B cell (primary cell): ENCODE measurements around the gene FAAP24. TPM values are rescaled to one million over a fixed set of nuclear protein-coding genes. Genes with fewer than 3 reads are reported as not detected.

ENCODE experiments used
- ATAC-seq: fragments of 200-7000 bp; cut with Tn5 transposase; one replicate; pipeline ENCODE4 v1.10.0; 2021; ENCODE audit warnings: low read depth, mild to moderate bottlenecking, moderate number of reproducible peaks, moderate library complexity
- CTCF ChIA-PET: fragments of 350-600 bp; sonication (Branson Sonifier 250); formaldehyde crosslinking; loops from one replicate; lab custom pipeline; 2021; ENCODE audit warnings: antibody characterized with exemption, inconsistent platforms; lab: Charles Lee
- POLR2A ChIA-PET: fragments of 350-600 bp; sonication (Branson Sonifier 250); formaldehyde crosslinking; loops from one replicate; lab custom pipeline; 2021; ENCODE audit warnings: antibody characterized with exemption; lab: Charles Lee
- DNase-seq: peaks from one replicate; pipeline ENCODE4 v3.0.0; 2013
- H2AFZ ChIP-seq: 2 replicates; pipeline ENCODE4 v1.6.1; 2012; ENCODE audit warnings: mild to moderate bottlenecking, low read depth, low read length; ENCODE audit not compliant: insufficient read depth, poor library complexity, severe bottlenecking
- H3K27ac ChIP-seq, 2 donors: 1 replicate in 1 of 2; 2 replicates in 1 of 2; pipeline ENCODE4 v1.5.1; 2012 to 2013; ENCODE audit warnings: low read length in 2 of 2, mild to moderate bottlenecking in 2 of 2, moderate library complexity in 1 of 2
- H3K27me3 ChIP-seq, 4 experiments: fragments of 200-600 bp in 1 of 4; sonication (generic) in 1 of 4; replicated peaks in 1 of 4; 1 replicate in 2 of 4; 2 replicates in 2 of 4; pipeline versions ENCODE4 v1.6.1 to v1.7.0; 2013 to 2016; ENCODE audit warnings: low read length in 3 of 4, mild to moderate bottlenecking in 2 of 4, mixed read lengths in 1 of 4, moderate library complexity in 1 of 4; ENCODE audit not compliant: insufficient read depth in 4 of 4, control insufficient read depth in 3 of 4; ENCODE audit errors: control extremely low read depth in 1 of 4
- H3K36me3 ChIP-seq, 2 experiments: replicated peaks in 1 of 2; 1 replicate in 1 of 2; 2 replicates in 1 of 2; pipeline versions ENCODE4 v1.6.1 to v1.7.1; 2013; ENCODE audit warnings: low read length in 1 of 2; ENCODE audit not compliant: insufficient read depth in 2 of 2, control insufficient read depth in 1 of 2; ENCODE audit errors: control extremely low read depth in 1 of 2, extremely low read depth in 1 of 2
- H3K4me1 ChIP-seq, 2 donors: fragments of 200-600 bp in 1 of 2; sonication (generic) in 1 of 2; 1 replicate in 1 of 2; 2 replicates in 1 of 2; pipeline versions ENCODE4 v1.5.1 to v1.6.1; 2013 to 2017; ENCODE audit warnings: low read length in 2 of 2; ENCODE audit not compliant: control insufficient read depth in 2 of 2, insufficient read depth in 2 of 2
- H3K4me2 ChIP-seq: replicated peaks from 2 replicates; pipeline ENCODE3; 2012; ENCODE audit warnings: mild to moderate bottlenecking, low read depth, low read length; ENCODE audit not compliant: poor library complexity, severe bottlenecking
- H3K4me3 ChIP-seq, 5 experiments: fragments of 200-600 bp in 1 of 5; sonication (generic) in 1 of 5; 1 replicate in 3 of 5; 2 replicates in 2 of 5; pipeline versions ENCODE4 v1.5.1 to v1.7.0; 2011 to 2016; ENCODE audit warnings: low read length in 4 of 5, mild to moderate bottlenecking in 4 of 5, low read depth in 2 of 5, control low read depth in 1 of 5, moderate library complexity in 1 of 5; ENCODE audit not compliant: insufficient read depth in 1 of 5; ENCODE audit errors: control extremely low read depth in 1 of 5, extremely low read depth in 1 of 5
- H3K79me2 ChIP-seq: fragments of 200-600 bp; sonication (generic); one replicate; pipeline ENCODE4 v1.6.0; 2016; ENCODE audit warnings: low read length; ENCODE audit not compliant: control insufficient read depth, insufficient read depth
- H3K9ac ChIP-seq: fragments of 200-600 bp; sonication (generic); 2 replicates; pipeline ENCODE4 v1.6.1; 2017; ENCODE audit warnings: mild to moderate bottlenecking, low read length, moderate library complexity
- H3K9me3 ChIP-seq, 3 donors: one replicate each; pipeline versions ENCODE4 v1.6.1 to v1.7.1; 2013; ENCODE audit warnings: low read length in 2 of 3; ENCODE audit not compliant: control insufficient read depth in 2 of 3, insufficient read depth in 1 of 3; ENCODE audit errors: control extremely low read depth in 1 of 3
- H4K20me1 ChIP-seq: 2 replicates; pipeline ENCODE4 v1.6.0; 2012; ENCODE audit warnings: mild to moderate bottlenecking, low read length; ENCODE audit not compliant: insufficient read depth, control insufficient read depth, poor library complexity, severe bottlenecking
- H3K27ac Mint-ChIP-seq: one replicate; pipeline ENCODE4 v1.8.0; 2021; ENCODE audit warnings: mixed read lengths
- H3K27me3 Mint-ChIP-seq: one replicate; pipeline ENCODE4 v1.8.0; 2021; ENCODE audit warnings: mixed read lengths
- H3K4me1 Mint-ChIP-seq: one replicate; pipeline ENCODE4 v1.8.0; 2021; ENCODE audit warnings: mixed read lengths
- H3K4me3 Mint-ChIP-seq: one replicate; pipeline ENCODE4 v1.8.0; 2021; ENCODE audit warnings: mixed read lengths
- H3K9me3 Mint-ChIP-seq: one replicate; pipeline ENCODE4 v1.8.0; 2022; ENCODE audit warnings: mixed read lengths; ENCODE audit not compliant: insufficient read depth
- CTCF ChIP-seq: fragments of 200-600 bp; IDR thresholded peaks from one replicate; pipeline ENCODE4 v1.8.0; 2022; ENCODE audit warnings: antibody characterized with exemption, mild to moderate bottlenecking
- EZH2 ChIP-seq: IDR thresholded peaks from 2 replicates; pipeline ENCODE4 v1.6.1; 2012; ENCODE audit warnings: borderline replicate concordance, low read depth, mild to moderate bottlenecking, moderate library complexity, low read length; ENCODE audit not compliant: insufficient read depth, poor library complexity, severe bottlenecking
- WGBS: methylation state at CpG from one replicate; pipeline ENCODE4 v1.1.5; 2013; ENCODE audit warnings: missing lambda C conversion rate; ENCODE audit not compliant: insufficient coverage; 5-methylcytosine and 5-hydroxymethylcytosine counted together
- intact Hi-C: fragments of 100-400 bp; cut with micrococcal nuclease; formaldehyde crosslinking; loops from one replicate; pipeline ENCODE4 v1.10.0; 2022
- polyA plus RNA-seq: library from polyadenylated mRNA; depleted of rRNA; stranded (reverse); fragments of >200 nt; gene quantifications from 2 replicates; pipeline ENCODE4 v1.2.3, GENCODE V29; 2012
- total RNA-seq, 2 donors: library from RNA; stranded (reverse); fragments of 120-200 nt in 1 of 2; gene quantifications; 1 replicate in 1 of 2; 2 replicates in 1 of 2; pipeline versions ENCODE4 v1.2.3 to v1.2.4, GENCODE V29; 2013 to 2022

Gene FAAP24
- total and polyA plus RNA-seq, 2 donors (not counting 1 experiment from before 2014, with no cell fraction given): 1.2 to 2.7 TPM

- Histone ChIP-seq H4K20me1 (no peaks in the 10 kb centered on the region), H2AFZ (no peak overlapping the region), H3K36me3 (peaks cover 2 to 6% of the 10 kb centered on the region in 2 experiments), H3K9me3 (no peaks in the 10 kb centered on the region), H3K27me3 (no peaks in the 10 kb centered on the region), H3K79me2 (peaks cover 35% of the 10 kb centered on the region), H3K4me1 (peaks cover 8 to 16% of the 10 kb centered on the region in 2 donors), H3K9ac (no peak overlapping the region), H3K27ac (no peak overlapping the region), H3K4me2 (no peak overlapping the region), H3K4me3 (no peak overlapping the region)
- H3K9me3 Mint-ChIP-seq: no peaks in the 10 kb centered on the region
- H3K27me3 Mint-ChIP-seq: no peaks in the 10 kb centered on the region
- CTCF ChIA-PET: no interaction called here
- ATAC-seq (no peak), DNase-seq (no peak)
- no peak overlapping the region for H3K27ac Mint-ChIP-seq
- H3K4me1 Mint-ChIP-seq: peaks cover 18% of the 10 kb centered on the region
- peak overlapping the region; percentile 52 for H3K4me3 Mint-ChIP-seq
- 97% methylated on average over 10 of the region's 10 CpGs for WGBS
- TF ChIP-seq CTCF: no peak
- TF ChIP-seq EZH2: no peak
- POLR2A ChIA-PET: no interaction called here
- intact Hi-C loops: no loop called here
Measured at GRCh38 chr19:32969549-32969948, 2.5 kb upstream of the FAAP24 start.

GRCh38 chr19:32971012-32971595 lies 938 bp upstream of the FAAP24 start:
- ChIA-PET POLR2A (interaction anchor here (1.3 kb wide), 1 partner anchor 110 kb away, joined by 3 read pairs; the partner anchor contains the start of gene GPATCH1), CTCF (no interaction called here)
- H3K27ac Mint-ChIP-seq: peak overlapping the region; percentile 76
- H3K27me3 Mint-ChIP-seq: no peaks in the 10 kb centered on the region
- peak overlapping the region; percentile 88 for H3K4me2 ChIP-seq
- ATAC-seq (no peak), DNase-seq (peak; percentile 23)
- peak overlapping the region; percentile 49 to 84 (median 80) for H3K4me3 ChIP-seq
- no peaks in the 10 kb centered on the region for H4K20me1 ChIP-seq
- no peak for TF ChIP-seq CTCF
- TF ChIP-seq EZH2: no peak
- H3K4me1 Mint-ChIP-seq: peaks cover 18% of the 10 kb centered on the region
- peaks cover 0 to 2% of the 10 kb centered on the region in 2 experiments for H3K36me3 ChIP-seq
- WGBS: 35% methylated on average over 20 of the region's 21 CpGs
- peak overlapping the region; percentile 99 for H3K4me3 Mint-ChIP-seq
- no peaks in the 10 kb centered on the region for H3K9me3 Mint-ChIP-seq
- H3K9ac ChIP-seq: peak overlapping the region; percentile 71
- no peaks in the 10 kb centered on the region for H3K27me3 ChIP-seq
- intact Hi-C loops: loop anchor here (5.0 kb wide), 3 partner anchors 91 to 564 kb away; partner anchors contain the start of genes DPY19L3, PDCD5 and RHPN2
- peak overlapping the region in 1 of 2 donors; percentile 92 for H3K27ac ChIP-seq
- H3K79me2 ChIP-seq: peaks cover 35% of the 10 kb centered on the region
- H2AFZ ChIP-seq: peak overlapping the region; percentile 92
- H3K9me3 ChIP-seq: no peaks in the 10 kb centered on the region
- peaks cover 8 to 16% of the 10 kb centered on the region in 2 donors for H3K4me1 ChIP-seq
